Activated CD8-positive, alpha-beta T cell treated with anti-CD3 and anti-CD28 coated beads, Interleukin-2, amount 10 ng/mL, durations not matched to agents 7 days and 5 days (primary cell): ENCODE results near the gene RNASE13. TPM values are rescaled to one million over a fixed set of nuclear protein-coding genes. Genes with fewer than 3 reads are reported as not detected.
A peak's percentile ranks its signal among the peaks of the same experiment; 100 is the strongest.

Source experiments
- ATAC-seq: fragments of 150-1000 bp; cut with Tn5 transposase; one replicate; pipeline ENCODE4 v1.10.0; 2021; ENCODE audit warnings: moderate library complexity
- CTCF ChIA-PET: fragments of 350-600 bp; sonication (Branson Sonifier 250); formaldehyde crosslinking; loops from one replicate; lab custom pipeline; 2021; ENCODE audit warnings: antibody characterized with exemption; lab: Charles Lee
- POLR2A ChIA-PET: fragments of 350-600 bp; sonication (Branson Sonifier 250); formaldehyde crosslinking; loops from one replicate; lab custom pipeline; 2021; ENCODE audit warnings: antibody characterized with exemption; lab: Charles Lee
- DNase-seq: peaks from one replicate; pipeline ENCODE4 v3.0.0-alpha.2; 2020
- H3K27ac Mint-ChIP-seq: one replicate; pipeline ENCODE4 v1.8.0; 2021; ENCODE audit warnings: mild to moderate bottlenecking, mixed read lengths
- H3K27me3 Mint-ChIP-seq: one replicate; pipeline ENCODE4 v1.8.0; 2021; ENCODE audit warnings: low read depth, mixed read lengths
- H3K36me3 Mint-ChIP-seq: one replicate; pipeline ENCODE4 v1.8.0; 2021; ENCODE audit warnings: low read depth, mixed read lengths
- H3K4me1 Mint-ChIP-seq: one replicate; pipeline ENCODE4 v1.8.0; 2021; ENCODE audit warnings: low read depth, mixed read lengths
- H3K4me3 Mint-ChIP-seq: one replicate; pipeline ENCODE4 v1.8.0; 2021; ENCODE audit warnings: mild to moderate bottlenecking, mixed read lengths
- H3K9me3 Mint-ChIP-seq: one replicate; pipeline ENCODE4 v1.8.0; 2022; ENCODE audit warnings: mixed read lengths; ENCODE audit not compliant: insufficient read depth
- total RNA-seq, 2 experiments: library from RNA; stranded (reverse); gene quantifications; one replicate each; pipeline ENCODE4 v1.2.3, GENCODE V29; 2021

Gene RNASE13
- total RNA-seq, 2 experiments from 2014 or later = not detected

DNA sequence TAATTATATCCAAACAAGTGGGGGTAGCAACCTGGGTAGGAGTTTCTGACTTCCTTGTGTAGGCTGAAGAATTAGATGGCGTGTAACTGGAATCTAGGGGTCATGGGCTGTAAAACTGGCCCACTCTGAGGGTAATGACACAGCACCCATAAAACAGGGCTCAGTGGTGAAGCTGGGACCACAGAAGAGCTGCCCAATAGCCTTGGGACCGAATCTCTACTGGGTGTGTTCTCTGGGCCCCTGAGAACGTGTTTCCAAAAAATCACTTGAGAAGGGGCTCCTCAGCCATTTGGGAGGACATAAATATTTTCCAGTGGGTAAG, 26.7 kb upstream of the RNASE13 start:
- no peak overlapping the region for H3K4me3 Mint-ChIP-seq
- no peak overlapping the region for H3K27ac Mint-ChIP-seq
- peaks cover 48% of the 10 kb centered on the region for H3K27me3 Mint-ChIP-seq
- no peaks in the 10 kb centered on the region for H3K9me3 Mint-ChIP-seq
- no peak for ATAC-seq
- CTCF ChIA-PET = interaction anchor here (1.0 to 2.9 kb wide), 3 partner anchors 9 to 47 kb away, joined by 3 to 11 read pairs (median 6); partner anchors contain the start of gene ARHGEF40
- DNase-seq = no peak
- H3K36me3 Mint-ChIP-seq = no peaks in the 10 kb centered on the region
- POLR2A ChIA-PET = no interaction called here
- H3K4me1 Mint-ChIP-seq = no peaks in the 10 kb centered on the region

DNA sequence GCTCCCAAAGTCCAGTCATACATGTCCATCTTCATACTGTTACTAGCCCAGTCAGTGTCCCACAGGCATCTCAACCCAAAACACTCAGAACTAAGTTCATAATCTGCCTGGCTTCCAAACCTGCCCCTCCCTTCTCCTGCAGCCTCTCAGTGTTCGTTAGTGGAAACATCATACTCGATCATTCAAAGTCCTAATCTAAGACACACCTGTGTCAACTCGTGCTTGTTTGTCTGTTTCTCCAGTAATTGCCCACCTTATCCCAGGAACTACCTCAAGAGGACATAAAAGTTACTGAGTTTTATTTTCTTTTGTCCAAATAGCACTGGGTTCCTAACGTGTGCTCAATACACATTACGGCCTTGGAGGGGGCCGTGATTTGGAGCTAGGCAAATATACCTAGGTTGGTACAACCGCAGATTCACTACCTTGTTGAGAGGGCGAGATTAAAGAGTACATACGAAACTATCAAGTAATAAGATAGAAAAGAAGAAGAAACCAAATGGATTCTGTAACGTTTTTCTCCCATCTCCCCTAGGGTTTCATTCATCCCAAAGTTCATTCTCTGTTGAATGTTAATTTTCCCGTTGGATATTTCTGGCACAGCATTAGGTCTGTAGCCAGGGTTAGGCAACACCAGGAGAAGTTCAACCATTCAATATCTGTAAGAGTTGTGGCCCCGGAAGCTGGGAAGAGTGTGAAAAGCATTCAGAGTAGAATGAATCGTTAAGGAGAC, 26.2 kb upstream of the RNASE13 start:
- ATAC-seq (no peak), DNase-seq (no peak)
- ChIA-PET POLR2A (no interaction called here), CTCF (interaction anchor here (1.9 to 2.9 kb wide), 2 partner anchors 31 to 46 kb away, joined by 6 to 11 read pairs; no protein-coding TSS in a partner anchor)
- no peaks in the 10 kb centered on the region for H3K4me1 Mint-ChIP-seq
- H3K4me3 Mint-ChIP-seq = no peak overlapping the region
- H3K27ac Mint-ChIP-seq = no peak overlapping the region
- H3K36me3 Mint-ChIP-seq = no peaks in the 10 kb centered on the region
- H3K27me3 Mint-ChIP-seq = peaks cover 44% of the 10 kb centered on the region
- no peaks in the 10 kb centered on the region for H3K9me3 Mint-ChIP-seq

DNA sequence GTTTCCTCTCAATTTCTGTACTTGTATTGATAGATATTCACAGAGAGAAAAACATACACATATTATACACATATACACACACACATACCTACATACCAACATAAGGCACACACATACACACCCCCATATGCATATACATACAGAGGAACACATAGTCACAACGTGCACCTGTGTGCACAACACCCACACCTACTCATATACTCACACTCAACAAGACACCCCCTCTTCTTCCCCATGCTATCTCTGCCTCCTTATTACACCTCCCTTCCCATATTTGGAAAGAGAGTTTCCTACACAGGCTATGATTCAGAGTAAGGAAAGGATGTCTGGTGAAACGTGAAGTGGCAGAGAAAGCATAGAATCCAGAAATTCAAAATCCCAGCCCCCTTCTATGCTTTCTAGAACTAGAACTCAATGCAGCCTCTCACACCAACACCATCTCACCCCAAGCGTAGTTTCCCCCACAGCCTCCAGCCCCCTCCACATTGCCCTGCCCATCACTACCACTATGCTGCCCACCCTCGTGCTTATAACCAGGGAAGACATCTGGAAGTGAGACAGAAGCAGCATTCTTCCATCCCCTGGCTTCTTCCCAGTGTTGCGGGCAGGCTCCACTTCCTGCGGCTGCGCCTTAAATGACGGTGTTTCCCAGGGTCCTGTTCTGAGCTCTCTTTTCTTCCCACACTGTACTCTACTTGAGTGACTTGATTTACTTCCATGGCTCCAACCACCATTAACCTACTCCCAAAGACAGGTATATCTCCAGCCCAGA, 25.4 kb upstream of the RNASE13 start:
- ATAC-seq (no peak), DNase-seq (no peak)
- POLR2A ChIA-PET = no interaction called here
- H3K9me3 Mint-ChIP-seq = no peaks in the 10 kb centered on the region
- H3K36me3 Mint-ChIP-seq = no peaks in the 10 kb centered on the region
- H3K4me1 Mint-ChIP-seq = no peaks in the 10 kb centered on the region
- no peak overlapping the region for H3K4me3 Mint-ChIP-seq
- CTCF ChIA-PET = interaction anchor here (1.8 to 2.9 kb wide), 2 partner anchors 45 kb away, joined by 4 to 11 read pairs; no protein-coding TSS in a partner anchor
- H3K27ac Mint-ChIP-seq = no peak overlapping the region
- peaks cover 38% of the 10 kb centered on the region for H3K27me3 Mint-ChIP-seq

DNA sequence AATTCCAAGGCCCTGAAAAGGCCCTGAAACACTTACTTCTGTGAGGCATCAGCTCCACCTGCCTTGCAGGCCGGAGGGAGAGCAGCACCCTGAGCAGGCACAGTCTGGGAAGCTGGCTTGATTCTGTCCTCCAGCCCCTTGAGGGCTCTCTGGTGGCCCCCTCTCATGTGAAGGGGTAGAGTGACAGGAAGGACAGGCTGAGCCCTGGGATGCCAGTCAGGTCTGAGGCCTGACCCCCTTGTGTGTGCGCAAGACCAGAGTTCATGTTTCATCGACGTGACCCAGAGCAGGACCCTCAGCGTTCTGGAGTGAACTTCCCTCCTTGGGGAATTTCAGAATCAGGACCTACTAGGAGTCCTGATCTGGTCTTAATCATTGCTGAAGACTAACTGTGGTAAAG, 24.3 kb upstream of the RNASE13 start:
- DNase-seq (no peak), ATAC-seq (no peak)
- Mint-ChIP-seq H3K27me3 (peaks cover 37% of the 10 kb centered on the region), H3K4me1 (no peaks in the 10 kb centered on the region), H3K4me3 (no peak overlapping the region), H3K36me3 (no peaks in the 10 kb centered on the region), H3K27ac (no peak overlapping the region), H3K9me3 (no peaks in the 10 kb centered on the region)
- CTCF ChIA-PET = interaction anchor here (1.0 to 1.8 kb wide), 2 partner anchors 18 to 44 kb away, joined by 3 to 4 read pairs; no protein-coding TSS in a partner anchor
- POLR2A ChIA-PET = no interaction called here

DNA sequence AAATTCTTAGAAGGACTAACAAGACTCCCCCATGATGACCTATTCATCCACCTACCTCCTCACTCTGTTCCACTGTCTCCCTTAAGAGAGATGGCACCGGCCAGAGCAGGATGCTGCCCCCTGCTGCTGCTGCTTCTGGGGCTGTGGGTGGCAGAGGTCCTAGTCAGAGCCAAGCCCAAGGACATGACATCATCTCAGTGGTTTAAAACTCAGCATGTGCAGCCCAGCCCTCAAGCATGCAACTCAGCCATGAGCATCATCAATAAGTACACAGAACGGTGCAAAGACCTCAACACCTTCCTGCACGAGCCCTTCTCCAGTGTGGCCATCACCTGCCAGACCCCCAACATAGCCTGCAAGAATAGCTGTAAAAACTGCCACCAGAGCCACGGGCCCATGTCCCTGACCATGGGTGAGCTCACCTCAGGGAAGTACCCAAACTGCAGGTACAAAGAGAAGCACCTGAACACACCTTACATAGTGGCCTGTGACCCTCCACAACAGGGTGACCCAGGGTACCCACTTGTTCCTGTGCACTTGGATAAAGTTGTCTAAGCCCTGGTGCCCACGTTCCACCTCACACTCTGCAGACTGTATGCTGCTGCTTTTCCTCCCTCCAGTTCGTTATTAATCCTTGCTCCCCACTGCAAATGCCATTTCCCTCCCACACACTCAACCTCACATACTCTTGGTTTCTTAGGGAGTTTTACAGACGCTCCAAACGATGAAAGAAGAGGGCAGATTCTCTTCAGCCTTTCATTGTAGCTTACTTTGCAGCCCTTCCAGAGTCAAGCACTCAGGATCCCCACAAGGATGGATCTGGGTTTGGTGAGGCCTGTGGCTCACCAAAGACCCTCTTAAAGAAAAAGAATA, 23.4 kb upstream of the RNASE13 start, which contains the start of gene RNASE8:
RNASE8 (plus strand) TSS at position 20 of the 873 bp plus-strand sequence; CDS start at position 91, 71 bp downstream.
- ChIA-PET POLR2A (no interaction called here), CTCF (interaction anchor here (1.0 to 1.8 kb wide), 2 partner anchors 17 to 43 kb away, joined by 3 to 4 read pairs; no protein-coding TSS in a partner anchor)
- Mint-ChIP-seq H3K27me3 (peaks cover 30% of the 10 kb centered on the region), H3K27ac (no peak within 1 kb of the TSS), H3K4me3 (no peak within 1 kb of the TSS), H3K36me3 (no peaks in the 10 kb centered on the region), H3K4me1 (no peaks in the 10 kb centered on the region), H3K9me3 (no peaks in the 10 kb centered on the region)
- ATAC-seq (peak; percentile 33), DNase-seq (no peak)

DNA sequence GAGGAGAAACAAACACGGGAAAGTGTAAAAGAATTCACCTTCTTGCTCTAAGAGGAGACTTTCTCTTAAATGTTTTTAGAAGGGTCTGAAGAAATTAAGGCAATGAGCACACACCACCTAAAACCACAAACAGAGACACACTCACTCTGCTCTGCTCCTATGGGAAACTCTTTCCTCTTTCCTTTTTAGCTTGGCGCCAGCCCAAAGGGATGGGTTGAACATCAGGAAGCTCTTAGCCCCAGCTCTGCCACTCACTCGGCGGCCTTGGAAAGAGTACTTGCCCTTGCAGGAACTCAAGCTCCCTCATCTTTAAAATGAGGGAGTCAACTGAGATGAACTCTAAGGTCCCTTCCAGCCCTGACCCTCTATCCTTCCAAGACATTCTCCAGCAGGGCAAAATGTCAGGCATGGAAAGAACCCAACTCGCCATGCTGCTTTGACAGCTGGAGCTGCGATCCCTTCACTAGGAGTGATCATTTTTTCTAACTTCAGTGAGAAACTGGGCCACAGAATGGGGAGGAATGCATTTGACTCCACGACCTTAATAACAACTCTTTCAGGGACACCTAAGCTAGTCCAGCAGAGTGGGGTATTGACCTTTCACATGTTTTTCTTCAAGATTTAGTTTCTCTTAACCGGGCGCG, 22.0 kb upstream of the RNASE13 start:
- no peak for ATAC-seq
- no peaks in the 10 kb centered on the region for H3K4me1 Mint-ChIP-seq
- no peak overlapping the region for H3K27ac Mint-ChIP-seq
- H3K27me3 Mint-ChIP-seq = peaks cover 28% of the 10 kb centered on the region
- H3K36me3 Mint-ChIP-seq = no peaks in the 10 kb centered on the region
- DNase-seq = no peak
- H3K9me3 Mint-ChIP-seq = no peaks in the 10 kb centered on the region
- H3K4me3 Mint-ChIP-seq = no peak overlapping the region
- ChIA-PET CTCF (interaction anchor here (1.2 to 1.3 kb wide), 3 partner anchors 12 to 48 kb away, joined by 3 to 4 read pairs (median 3); no protein-coding TSS in a partner anchor), POLR2A (no interaction called here)

DNA sequence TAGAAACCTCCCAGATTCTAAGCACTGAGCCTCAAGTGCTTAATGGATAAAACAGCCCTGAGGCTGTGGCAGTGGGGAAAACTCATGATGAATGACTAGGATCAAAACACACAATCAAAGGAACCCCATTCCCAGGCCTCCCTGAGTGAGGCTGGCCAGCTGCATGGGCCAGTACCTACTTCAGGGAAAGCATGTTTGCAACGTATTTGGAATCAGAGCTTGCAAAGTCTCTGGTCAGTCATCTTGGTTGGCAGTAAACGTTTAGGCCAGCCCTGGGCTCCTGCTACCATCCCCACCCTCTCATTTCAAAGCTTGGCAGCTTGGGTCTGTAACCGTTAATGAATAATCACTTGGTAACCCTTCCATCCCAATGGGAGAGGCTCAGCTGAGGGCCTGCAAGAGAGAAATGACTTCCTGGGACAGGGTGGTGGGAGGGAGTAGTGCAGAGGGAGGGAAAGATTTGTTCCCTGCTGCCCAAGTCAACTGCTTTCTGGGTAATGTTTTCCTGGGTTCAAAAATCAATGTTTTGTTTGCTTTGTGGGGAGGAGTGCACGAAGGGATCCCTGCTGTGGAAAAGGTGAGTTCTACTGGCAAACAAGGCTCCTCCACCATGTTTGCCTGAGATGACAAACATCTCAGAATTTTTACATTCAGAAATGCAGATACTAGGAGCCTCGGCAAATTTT, 21.0 kb upstream of the RNASE13 start:
- no peaks in the 10 kb centered on the region for H3K4me1 Mint-ChIP-seq
- CTCF ChIA-PET = interaction anchor here (1.2 kb wide), 1 partner anchor 15 kb away, joined by 3 read pairs; no protein-coding TSS in a partner anchor

DNA sequence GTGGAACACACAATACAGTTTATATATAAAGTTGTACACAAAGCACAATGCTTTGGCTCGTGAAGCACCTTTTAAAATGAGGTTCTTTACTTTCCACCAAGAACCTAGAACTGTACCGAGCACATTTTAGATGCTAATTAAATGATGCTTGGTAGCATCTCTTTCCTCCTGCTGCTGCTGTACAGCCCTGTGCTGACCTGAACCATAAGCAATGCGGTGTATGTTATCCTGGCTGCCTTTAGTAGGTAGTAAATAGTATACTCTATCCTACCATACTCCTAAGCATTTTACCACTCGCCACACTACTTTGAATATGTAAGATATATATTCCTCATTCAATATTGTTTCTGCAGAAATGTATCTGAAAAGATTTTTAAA, 20.1 kb upstream of the RNASE13 start:
- Mint-ChIP-seq H3K9me3 (no peaks in the 10 kb centered on the region), H3K4me3 (no peak overlapping the region), H3K27ac (no peak overlapping the region), H3K27me3 (peaks cover 21% of the 10 kb centered on the region), H3K4me1 (no peaks in the 10 kb centered on the region), H3K36me3 (no peaks in the 10 kb centered on the region)
- ATAC-seq = no peak
- ChIA-PET POLR2A (no interaction called here), CTCF (no interaction called here)
- DNase-seq = no peak

More for the DNA sequence above, 21.0 kb upstream of the RNASE13 start:
- no peak overlapping the region for H3K27ac Mint-ChIP-seq
- no peak overlapping the region for H3K4me3 Mint-ChIP-seq
- no peak for ATAC-seq
- no peak for DNase-seq
- H3K27me3 Mint-ChIP-seq = peaks cover 22% of the 10 kb centered on the region
- no peaks in the 10 kb centered on the region for H3K36me3 Mint-ChIP-seq
- no peaks in the 10 kb centered on the region for H3K9me3 Mint-ChIP-seq
- POLR2A ChIA-PET = no interaction called here

DNA sequence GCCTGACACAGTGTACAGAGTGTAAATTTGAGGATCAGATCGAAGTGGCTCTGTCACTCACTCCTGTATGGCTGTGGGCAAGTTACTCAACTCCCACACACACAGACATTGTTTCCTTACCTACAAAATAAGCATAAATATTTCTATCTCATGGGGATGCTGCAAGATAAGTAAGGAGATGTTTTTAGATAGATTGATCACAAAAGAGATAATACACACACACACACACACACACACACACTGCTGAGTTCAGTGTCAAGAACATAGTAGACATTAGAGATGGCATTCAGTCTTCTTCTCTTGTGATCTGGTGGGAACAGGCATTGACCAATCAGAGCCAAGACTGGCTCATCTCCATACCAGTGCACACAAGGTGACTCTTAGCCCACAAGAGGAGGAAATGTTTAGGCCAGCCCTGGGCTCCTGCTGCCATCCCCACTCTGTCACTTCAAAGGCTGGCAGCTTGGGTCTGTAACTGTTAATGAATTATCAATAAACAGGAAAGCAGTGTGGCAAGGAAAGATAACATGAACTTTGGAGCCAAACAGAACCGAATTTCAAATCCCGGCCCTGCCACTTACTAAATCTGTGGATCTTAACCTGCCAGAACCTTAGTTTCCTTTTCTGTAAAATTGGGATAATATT, 19.6 kb upstream of the RNASE13 start:
- POLR2A ChIA-PET = no interaction called here
- CTCF ChIA-PET = interaction anchor here (0.7 kb wide), 1 partner anchor 65 kb away, joined by 3 read pairs; no protein-coding TSS in a partner anchor
- no peaks in the 10 kb centered on the region for H3K4me1 Mint-ChIP-seq
- ATAC-seq (peak; percentile 51), DNase-seq (no peak)
- no peak overlapping the region for H3K4me3 Mint-ChIP-seq
- no peaks in the 10 kb centered on the region for H3K9me3 Mint-ChIP-seq
- peaks cover 23% of the 10 kb centered on the region for H3K27me3 Mint-ChIP-seq
- no peaks in the 10 kb centered on the region for H3K36me3 Mint-ChIP-seq
- H3K27ac Mint-ChIP-seq = no peak overlapping the region
